ENCODE measurements around the gene TMEM125. TPM values are rescaled to one million over a fixed set of nuclear protein-coding genes. Genes with fewer than 3 reads are reported as not detected.
A peak's percentile ranks its signal among the peaks of the same experiment; 100 is the strongest.

Gene TMEM125
- total and polyA plus RNA-seq, 10 of the 15 experiments (the other 5 are each of a cell fraction or from before 2014, with no cell fraction given), result 0.28 TPM; not detected in 9

DNA sequence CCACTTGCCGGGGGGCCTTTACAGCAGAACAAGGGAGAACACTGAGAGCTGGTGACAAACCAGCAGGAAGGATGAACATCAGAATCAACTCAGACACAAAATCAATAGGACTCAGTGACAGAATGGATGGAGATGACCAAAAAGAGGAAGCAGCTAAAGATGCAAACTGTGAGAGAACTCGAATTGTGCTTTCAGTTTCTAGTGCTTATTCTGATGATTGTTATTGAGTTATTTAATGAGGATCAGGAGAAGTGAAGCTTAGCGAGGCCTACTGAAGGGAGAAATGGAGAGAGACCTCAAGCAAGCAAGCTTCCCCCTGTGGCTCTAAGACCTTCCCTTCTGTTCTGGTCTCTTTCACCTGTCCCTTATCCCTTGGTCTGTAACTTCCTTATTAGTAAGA is 30.3 kb upstream of the TMEM125 start (continued):
- TF ChIP-seq, protein P1, sequence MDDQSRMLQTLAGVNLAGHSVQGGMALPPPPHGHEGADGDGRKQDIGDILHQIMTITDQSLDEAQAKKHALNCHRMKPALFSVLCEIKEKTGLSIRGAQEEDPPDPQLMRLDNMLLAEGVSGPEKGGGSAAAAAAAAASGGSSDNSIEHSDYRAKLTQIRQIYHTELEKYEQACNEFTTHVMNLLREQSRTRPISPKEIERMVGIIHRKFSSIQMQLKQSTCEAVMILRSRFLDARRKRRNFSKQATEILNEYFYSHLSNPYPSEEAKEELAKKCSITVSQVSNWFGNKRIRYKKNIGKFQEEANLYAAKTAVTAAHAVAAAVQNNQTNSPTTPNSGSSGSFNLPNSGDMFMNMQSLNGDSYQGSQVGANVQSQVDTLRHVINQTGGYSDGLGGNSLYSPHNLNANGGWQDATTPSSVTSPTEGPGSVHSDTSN (IDR thresholded peaks at IDR 0.05; ENCODE audit: insufficient replicate concordance, low read depth, low read length), result no peak
- TF ChIP-seq, protein P2, sequence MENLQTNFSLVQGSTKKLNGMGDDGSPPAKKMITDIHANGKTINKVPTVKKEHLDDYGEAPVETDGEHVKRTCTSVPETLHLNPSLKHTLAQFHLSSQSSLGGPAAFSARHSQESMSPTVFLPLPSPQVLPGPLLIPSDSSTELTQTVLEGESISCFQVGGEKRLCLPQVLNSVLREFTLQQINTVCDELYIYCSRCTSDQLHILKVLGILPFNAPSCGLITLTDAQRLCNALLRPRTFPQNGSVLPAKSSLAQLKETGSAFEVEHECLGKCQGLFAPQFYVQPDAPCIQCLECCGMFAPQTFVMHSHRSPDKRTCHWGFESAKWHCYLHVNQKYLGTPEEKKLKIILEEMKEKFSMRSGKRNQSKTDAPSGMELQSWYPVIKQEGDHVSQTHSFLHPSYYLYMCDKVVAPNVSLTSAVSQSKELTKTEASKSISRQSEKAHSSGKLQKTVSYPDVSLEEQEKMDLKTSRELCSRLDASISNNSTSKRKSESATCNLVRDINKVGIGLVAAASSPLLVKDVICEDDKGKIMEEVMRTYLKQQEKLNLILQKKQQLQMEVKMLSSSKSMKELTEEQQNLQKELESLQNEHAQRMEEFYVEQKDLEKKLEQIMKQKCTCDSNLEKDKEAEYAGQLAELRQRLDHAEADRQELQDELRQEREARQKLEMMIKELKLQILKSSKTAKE (IDR thresholded peaks at IDR 0.05; ENCODE audit: low read depth, poor library complexity, severe bottlenecking), result no peak
- TF ChIP-seq GATAD2B (conservative IDR thresholded peaks at IDR 0.05; ENCODE audit: low read depth) (no peak), BMI1 (IDR thresholded peaks at IDR 0.05; ENCODE audit: borderline replicate concordance) (no peak), CREB1 (IDR thresholded peaks at IDR 0.05; ENCODE audit: low read depth) (no peak), CEBPB (IDR thresholded peaks at IDR 0.05; ENCODE audit: borderline replicate concordance in 1 of 2, low read depth in 2 of 2, low read length in 2 of 2) (no peak), RBBP5 (conservative IDR thresholded peaks at IDR 0.05) (no peak), STAT3 (IDR thresholded peaks at IDR 0.05; ENCODE audit: low read depth, low read length) (no peak), NR2C2 (IDR thresholded peaks at IDR 0.05; ENCODE audit: borderline replicate concordance, control insufficient read depth, insufficient read length, low read depth) (no peak), TCF3 (IDR thresholded peaks at IDR 0.05; ENCODE audit: borderline replicate concordance, insufficient read depth, low read depth, low read length) (no peak), CHD2 (IDR thresholded peaks at IDR 0.05; ENCODE audit: borderline replicate concordance, low read depth, low read length) (no peak), ESRRA (IDR thresholded peaks at IDR 0.05; ENCODE audit: low read length) (no peak), BACH1 (IDR thresholded peaks at IDR 0.05; ENCODE audit: borderline replicate concordance) (no peak), MYB (IDR thresholded peaks at IDR 0.05; ENCODE audit: borderline replicate concordance, low read depth, low read length) (no peak)
- TF ChIP-seq, protein P3, sequence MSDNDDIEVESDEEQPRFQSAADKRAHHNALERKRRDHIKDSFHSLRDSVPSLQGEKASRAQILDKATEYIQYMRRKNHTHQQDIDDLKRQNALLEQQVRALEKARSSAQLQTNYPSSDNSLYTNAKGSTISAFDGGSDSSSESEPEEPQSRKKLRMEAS (IDR thresholded peaks at IDR 0.05; ENCODE audit: low read depth, low read length), result no peak
- TF ChIP-seq, protein P4, sequence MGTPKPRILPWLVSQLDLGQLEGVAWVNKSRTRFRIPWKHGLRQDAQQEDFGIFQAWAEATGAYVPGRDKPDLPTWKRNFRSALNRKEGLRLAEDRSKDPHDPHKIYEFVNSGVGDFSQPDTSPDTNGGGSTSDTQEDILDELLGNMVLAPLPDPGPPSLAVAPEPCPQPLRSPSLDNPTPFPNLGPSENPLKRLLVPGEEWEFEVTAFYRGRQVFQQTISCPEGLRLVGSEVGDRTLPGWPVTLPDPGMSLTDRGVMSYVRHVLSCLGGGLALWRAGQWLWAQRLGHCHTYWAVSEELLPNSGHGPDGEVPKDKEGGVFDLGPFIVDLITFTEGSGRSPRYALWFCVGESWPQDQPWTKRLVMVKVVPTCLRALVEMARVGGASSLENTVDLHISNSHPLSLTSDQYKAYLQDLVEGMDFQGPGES (IDR thresholded peaks at IDR 0.05), result no peak
- TF ChIP-seq, protein P5, sequence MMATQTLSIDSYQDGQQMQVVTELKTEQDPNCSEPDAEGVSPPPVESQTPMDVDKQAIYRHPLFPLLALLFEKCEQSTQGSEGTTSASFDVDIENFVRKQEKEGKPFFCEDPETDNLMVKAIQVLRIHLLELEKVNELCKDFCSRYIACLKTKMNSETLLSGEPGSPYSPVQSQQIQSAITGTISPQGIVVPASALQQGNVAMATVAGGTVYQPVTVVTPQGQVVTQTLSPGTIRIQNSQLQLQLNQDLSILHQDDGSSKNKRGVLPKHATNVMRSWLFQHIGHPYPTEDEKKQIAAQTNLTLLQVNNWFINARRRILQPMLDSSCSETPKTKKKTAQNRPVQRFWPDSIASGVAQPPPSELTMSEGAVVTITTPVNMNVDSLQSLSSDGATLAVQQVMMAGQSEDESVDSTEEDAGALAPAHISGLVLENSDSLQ (IDR thresholded peaks at IDR 0.05), result peak; percentile 49; the same call in 1 of the 2 replicates
- TF ChIP-seq, protein P6, sequence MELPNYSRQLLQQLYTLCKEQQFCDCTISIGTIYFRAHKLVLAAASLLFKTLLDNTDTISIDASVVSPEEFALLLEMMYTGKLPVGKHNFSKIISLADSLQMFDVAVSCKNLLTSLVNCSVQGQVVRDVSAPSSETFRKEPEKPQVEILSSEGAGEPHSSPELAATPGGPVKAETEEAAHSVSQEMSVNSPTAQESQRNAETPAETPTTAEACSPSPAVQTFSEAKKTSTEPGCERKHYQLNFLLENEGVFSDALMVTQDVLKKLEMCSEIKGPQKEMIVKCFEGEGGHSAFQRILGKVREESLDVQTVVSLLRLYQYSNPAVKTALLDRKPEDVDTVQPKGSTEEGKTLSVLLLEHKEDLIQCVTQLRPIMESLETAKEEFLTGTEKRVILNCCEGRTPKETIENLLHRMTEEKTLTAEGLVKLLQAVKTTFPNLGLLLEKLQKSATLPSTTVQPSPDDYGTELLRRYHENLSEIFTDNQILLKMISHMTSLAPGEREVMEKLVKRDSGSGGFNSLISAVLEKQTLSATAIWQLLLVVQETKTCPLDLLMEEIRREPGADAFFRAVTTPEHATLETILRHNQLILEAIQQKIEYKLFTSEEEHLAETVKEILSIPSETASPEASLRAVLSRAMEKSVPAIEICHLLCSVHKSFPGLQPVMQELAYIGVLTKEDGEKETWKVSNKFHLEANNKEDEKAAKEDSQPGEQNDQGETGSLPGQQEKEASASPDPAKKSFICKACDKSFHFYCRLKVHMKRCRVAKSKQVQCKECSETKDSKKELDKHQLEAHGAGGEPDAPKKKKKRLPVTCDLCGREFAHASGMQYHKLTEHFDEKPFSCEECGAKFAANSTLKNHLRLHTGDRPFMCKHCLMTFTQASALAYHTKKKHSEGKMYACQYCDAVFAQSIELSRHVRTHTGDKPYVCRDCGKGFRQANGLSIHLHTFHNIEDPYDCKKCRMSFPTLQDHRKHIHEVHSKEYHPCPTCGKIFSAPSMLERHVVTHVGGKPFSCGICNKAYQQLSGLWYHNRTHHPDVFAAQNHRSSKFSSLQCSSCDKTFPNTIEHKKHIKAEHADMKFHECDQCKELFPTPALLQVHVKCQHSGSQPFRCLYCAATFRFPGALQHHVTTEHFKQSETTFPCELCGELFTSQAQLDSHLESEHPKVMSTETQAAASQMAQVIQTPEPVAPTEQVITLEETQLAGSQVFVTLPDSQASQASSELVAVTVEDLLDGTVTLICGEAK (IDR thresholded peaks at IDR 0.05; ENCODE audit: borderline replicate concordance), result no peak

Measured in GM12878 (cell line).